SK-MEL-5 (cell line): ENCODE results near the gene KRT36. TPM values are rescaled to one million over a fixed set of nuclear protein-coding genes. Genes with fewer than 3 reads are reported as not detected.

Experiments used
- DNase-seq: peaks from one replicate; pipeline ENCODE4 v3.0.0-alpha.2; 2016; ENCODE audit warnings: low read depth, low spot score
- in situ Hi-C: cut with HindIII; loops from 2 replicates; pipeline ENCODE4 v1.10.0; 2016; ENCODE audit warnings: low sequenced_read_pairs, high pct_unique_total_duplicates, low pct_unique_long_range_greater_than_20kb
- total RNA-seq: library from RNA; depleted of rRNA; stranded (reverse); fragments of >200 nt; shearing (Covaris generic); gene quantifications from 2 replicates; pipeline ENCODE4 v1.2.3, GENCODE V29; 2014

Gene KRT36
- total RNA-seq, 1 experiment from 2014 or later, result not detected

DNA sequence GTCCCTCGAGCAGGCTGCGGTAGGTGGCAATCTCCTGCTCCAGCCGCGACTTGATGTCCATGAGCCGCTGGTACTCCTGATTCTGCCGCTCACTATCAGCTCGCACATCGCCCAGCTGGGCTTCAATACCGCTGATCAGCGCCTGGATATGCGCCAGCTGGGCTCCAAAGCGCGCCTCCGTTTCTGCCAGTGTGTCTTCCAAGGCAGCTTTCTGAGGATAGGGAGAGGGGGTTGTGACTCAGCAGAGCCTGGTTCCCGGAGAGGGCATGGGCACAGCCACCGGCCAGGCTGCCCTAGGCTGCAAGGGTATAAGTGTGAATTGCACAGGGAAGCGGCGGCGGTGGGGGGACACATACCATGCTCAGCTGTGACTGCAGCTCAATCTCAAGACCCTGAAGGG lies 34.1 kb upstream of the KRT36 start:
- in situ Hi-C loops, result no loop called here
- DNase-seq, result no peak

DNA sequence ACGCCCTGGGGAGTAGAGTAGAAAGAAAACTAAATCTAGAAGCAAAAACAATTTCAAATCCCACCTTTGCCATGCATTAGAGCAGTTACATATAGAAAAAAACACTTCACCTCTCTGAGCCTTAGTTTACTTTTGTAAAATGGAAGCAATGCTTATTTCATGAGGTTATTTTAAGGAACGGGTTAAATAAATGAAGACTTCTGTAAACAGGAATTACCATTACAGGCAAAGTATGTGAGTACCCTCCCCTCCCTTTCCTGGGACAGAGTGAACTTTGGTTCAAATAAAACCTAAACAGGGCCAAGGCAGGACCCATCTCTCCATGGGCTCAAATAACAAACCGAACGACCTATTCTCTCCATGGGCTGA lies 33.5 kb upstream of the KRT36 start:
- in situ Hi-C loops, result no loop called here
- no peak for DNase-seq

DNA sequence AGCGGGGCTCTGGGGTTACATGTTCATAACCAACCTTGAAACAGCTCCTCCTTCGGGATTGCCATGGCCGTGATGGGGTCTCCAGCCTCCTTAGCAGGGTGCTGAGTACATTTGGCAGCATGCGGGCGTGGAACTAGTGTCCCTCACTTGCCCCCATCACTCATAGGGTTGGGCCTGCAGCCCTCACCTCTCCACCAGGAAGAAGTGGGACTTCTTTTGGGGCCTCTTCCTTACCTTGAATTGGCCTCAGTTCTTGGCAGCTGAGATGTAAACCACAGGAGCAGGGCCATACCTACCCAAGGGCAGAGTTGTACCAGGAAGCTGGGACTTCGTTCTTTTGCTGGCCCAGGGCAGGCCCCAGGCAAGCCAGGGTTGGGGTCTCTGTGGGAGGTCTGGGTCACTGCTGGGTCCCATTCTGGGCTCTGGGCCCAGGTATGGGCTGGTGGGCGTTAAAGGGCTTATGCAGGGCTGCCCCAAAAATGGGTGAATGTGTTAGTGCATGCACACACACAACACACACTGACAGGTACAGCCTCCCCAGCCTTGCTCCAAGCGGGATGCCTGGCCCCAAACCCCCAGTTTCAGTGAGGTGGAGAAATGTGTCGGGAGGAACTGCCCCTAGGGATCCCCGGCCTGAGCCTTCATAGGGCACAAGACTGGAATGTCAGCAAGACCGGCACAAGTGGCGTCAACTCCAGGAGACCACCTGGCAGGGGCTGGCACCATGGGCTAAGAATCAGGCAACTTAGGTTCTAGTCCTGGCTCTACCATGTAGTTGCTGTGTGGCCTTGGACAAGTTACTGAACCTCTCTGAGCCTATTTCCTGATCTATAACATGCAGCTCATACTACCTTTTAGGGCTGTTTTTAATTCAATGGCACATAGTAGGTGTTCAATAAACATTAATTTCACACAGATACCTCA lies 32.9 kb upstream of the KRT36 start:
- in situ Hi-C loops, result no loop called here
- DNase-seq, result no peak

DNA sequence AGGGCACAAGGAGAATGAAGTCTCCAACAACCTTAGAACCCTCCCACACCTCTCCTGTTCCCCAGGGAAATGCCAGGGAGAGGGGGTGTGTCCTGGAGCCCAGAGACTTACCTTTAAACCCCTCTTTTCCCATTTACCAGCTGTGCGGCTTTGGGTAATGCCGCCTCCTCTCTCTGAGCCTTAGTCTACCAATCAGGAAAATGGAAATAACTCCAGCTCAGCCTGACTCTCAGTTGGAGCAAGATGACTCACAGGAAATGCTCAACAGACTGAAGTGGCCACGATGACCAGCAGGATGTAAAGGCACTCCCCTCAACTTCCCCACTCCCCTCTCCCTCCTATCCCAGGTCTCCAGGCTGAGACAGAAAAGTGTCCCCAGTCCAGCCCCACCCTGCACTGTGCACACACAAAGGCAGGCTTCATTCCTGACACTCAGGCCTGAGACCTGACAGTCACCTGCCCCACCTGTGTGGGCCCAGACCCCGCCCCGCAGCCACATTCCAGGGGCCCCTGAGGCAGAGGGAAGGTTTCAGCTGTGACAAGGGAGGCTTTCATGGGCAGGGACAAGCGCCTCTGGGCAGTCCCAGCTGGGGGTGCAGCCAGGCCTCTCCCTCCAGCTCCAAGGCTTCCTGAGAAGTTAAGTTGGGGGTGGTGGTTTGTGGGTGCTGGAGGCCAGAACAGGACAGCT lies 32.0 kb upstream of the KRT36 start:
- in situ Hi-C loops, result no loop called here
- peak; percentile 37 for DNase-seq

DNA sequence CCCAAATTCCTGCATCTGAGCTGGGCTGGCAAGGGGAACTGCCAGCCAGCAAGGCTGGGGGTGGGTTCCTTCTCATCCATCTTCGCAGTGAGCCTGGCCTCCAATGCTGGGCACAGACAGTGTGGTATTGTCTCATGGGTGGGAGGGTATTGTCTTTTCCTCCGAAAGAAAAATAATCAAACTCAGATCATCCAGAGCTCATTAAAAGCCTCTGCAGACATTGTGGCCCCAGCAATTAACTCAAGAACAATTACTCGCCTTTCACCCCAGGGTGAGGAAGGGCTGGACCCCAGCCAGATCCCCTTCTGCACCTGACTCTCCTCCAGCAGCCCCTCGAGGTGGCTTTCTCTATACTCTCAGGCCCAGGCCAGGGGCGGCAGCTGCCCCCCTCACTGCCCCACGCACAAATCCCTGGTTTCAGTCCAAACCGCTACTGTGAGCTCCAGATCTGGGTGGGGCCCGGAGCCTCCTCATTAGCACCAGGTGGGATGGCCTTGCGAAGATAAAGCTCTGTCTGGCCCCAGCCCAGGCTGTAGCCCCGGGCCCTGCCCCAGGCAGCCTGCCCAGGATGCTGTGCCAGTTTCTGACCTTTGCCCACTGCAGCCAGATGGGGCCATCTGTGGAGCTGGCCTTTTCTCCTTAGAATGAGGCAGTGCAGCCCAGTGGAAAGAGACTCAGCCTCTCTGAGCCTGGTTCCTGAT lies 31.3 kb upstream of the KRT36 start:
- in situ Hi-C loops, result no loop called here
- no peak for DNase-seq

DNA sequence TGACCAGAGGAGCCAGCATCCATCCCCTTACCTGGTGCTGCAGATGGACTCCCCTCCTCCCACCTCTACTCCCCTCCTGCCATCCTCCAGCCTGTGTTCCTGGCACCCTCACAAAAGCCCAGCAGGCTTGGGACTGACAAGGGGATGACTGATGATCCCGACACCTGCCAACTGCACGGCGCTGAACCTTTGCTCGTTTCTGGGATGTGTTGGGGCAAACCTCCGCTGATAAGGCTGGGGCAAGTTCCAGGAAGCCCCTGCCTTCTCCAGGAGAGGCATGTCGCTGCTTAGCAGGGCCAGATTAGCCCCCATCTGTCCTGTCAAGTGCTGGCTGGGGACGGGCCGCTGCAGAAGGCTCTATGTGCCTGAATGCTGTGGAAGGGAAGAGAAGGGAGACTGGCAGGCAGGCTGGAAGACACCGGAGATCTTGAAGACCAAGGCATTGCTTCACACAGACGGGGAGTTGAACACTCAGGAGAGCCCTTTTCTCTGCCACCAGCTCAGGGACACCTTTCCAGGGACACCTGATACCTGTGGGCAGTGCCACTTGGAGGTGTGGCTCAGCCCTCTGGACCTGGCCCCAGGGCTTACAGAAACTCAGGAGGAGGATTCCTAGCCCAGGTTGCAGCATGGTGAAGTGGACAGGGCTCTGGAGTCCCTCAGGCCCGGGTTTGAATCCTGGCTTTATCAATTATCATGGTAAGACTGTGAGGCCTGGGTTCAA lies 30.0 kb upstream of the KRT36 start:
- in situ Hi-C loops, result no loop called here

DNA sequence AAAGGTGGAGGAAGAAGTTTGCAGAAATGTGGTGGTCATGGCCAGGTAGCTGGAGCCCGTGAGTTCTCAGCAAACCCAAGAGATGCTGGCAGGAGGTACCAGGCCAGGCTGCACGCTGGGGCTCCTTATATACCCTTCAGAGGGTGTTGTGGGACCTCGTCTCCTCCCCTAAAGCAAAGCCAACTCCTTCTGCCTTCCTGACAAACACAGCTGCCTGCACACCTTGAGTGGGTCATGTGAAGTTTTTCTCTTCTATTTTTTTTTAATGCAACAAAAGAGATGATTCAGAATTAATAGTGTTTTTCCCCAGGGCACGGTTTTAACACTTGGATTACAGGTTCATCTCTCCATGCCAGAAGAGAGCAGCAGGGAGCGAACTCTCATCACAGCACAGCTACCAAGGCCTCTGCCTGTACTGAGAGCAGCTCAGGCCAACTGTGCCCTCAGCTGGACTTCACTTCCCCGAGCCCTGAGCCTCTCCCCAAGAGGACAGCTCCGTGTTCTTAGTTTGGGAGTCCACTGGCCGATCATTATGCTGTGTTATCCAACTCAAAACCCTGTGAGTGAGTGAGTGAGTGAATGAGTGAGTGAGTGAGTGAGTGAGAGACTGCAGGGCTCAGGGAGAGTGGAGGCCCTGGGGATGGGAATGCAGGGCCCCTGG lies 29.2 kb upstream of the KRT36 start, which contains the start of gene KRT15:
Gene KRT15 (minus strand): TSS at position 102 of the 661 bp plus-strand sequence. CDS start 63 bp downstream, at position 39.
- in situ Hi-C loops, result no loop called here
- no peak for DNase-seq

More for the DNA sequence above, 30.0 kb upstream of the KRT36 start:
- no peak for DNase-seq

DNA sequence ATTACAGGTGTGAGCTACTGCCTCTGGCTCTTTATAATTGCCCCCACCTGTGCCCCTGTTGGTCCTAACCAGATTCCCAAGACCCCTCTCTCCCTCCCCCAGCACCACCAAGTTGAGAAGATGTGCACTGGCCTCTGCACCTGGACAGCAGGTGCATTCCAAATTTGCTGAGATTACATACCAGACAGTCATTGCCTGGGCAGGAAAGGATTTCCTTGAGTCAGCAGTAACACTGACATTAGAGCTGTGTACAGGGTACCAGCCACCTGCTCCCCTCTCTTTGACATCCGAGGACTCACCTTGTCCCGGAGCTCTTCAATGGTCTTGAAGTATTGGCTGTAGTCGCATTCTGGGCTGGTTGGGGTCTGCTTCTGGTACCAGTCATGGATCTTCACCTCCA lies 28.3 kb upstream of the KRT36 start:
- in situ Hi-C loops, result no loop called here
- no peak for DNase-seq

DNA sequence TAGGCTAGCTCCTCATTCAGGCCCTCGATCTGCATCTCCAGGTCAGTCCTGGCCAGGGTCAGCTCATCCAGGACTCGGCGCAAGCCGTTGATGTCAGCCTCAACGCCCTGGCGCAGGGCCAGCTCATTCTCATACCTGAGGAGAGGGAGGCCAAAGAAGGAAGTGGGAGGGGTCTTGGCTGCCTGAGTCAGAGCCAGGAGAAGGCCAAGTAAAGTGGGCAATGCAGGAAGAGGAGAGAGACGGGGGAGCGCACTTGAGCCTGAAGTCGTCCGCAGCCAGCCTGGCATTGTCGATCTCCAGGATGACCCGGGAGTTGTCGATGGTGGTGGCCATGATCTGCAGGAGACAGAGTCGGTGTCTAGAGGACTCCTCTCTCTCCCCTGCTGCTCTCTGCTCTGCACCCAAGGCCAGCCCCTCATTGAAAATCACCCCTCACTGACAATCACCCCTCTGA lies 27.1 kb upstream of the KRT36 start:
- in situ Hi-C loops, result no loop called here
- DNase-seq, result no peak

DNA sequence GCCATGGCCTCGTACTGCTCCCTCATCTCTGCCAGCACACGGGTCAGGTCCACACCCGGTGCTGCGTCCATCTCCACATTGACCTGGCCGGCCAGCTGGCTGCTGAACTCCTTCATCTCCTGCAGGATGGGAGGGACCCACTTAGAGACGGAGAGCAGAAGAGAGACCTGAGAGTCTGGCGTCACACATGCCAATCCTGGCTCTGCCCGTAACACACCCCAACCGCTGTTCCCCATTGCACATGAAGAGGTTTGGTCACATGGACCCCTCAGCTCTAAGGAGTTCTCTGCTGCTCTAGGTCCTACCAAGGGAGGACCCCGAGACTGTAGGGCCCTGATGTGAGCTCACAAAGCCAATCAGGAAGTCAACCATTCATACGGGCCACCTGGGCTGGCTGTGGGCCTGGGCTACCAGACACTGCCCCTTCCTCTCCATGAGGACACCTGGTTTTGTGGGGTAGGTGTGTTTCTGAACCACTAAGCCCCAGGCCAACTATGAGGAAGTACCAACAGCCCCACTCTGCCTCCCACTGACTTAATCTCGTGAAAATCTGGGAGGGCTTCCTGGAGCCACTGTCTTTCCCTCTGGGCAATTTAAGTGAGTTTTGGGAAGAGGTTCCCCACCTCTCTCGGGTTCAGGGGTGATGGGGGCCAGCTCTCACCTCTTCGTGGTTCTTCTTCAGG lies 26.6 kb upstream of the KRT36 start:
- in situ Hi-C loops, result no loop called here
- no peak for DNase-seq

DNA sequence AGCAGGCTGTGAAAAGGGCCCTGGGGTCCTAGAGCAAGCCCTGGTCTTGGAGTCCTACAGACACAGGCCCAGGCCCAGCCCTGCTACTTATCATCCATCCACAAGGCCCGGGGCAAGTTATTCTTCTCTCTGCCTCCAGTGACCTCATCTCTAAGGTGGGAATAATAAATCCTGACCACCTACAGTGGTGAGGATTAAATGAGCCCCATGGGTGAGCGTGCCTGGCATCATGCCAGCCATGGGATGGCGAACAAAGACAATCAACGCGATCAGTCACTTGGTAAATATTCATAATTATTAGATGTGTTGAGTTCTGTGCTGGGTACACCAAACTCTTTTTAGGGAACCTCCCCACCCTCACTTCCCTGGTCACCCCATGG lies 23.4 kb upstream of the KRT36 start:
- in situ Hi-C loops, result no loop called here
- DNase-seq, result no peak

DNA sequence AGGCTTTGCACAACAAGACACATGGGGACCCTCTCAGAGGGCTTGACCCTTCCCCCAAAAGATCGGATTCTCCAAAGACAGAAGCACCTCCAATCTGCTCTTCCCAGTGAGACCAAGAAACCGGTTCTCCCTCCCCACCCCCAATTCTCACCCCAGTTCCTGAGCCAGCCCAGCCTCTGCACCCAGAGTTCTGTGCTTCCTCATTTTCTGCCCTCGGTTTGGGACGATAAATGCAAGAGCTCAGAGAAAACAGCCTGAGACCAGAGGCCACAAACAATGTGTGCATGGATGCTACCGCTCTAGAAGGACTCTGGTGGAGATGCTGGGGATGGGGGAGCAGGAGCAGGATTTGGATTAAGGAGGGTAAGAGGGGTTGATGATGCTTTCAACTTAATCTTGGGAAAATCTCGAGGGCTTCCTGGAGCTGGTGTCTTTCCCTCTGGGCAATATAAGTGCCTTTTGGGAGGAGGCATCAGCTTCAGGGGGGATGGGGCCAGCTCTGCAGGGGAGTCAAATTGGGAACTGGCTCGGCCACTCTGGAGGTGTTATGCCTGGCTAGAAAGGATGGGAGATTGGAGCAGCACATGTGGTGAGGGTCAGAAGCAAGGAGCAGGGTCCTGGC lies 22.9 kb upstream of the KRT36 start:
- in situ Hi-C loops, result no loop called here
- no peak for DNase-seq

DNA sequence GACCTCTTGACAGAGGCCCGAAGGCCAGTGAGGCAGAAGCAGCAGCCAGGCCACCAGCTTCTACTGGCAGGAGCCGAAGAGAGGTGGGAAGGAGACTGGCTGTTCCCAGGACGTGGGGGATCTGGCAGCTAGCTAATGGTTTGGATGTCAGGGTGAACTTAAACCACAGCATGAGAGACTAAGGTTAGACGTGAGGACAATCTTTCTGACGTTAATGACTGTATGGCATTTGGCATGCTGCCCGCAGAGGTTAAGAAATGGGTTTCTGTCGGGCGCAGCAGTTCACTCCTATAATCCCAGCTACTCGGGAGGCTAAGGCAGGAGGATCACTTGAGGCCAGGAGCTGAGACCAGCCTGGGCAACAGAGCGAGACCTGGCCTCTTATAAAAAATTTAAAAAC lies 22.0 kb upstream of the KRT36 start:
- in situ Hi-C loops, result no loop called here
- no peak for DNase-seq

DNA sequence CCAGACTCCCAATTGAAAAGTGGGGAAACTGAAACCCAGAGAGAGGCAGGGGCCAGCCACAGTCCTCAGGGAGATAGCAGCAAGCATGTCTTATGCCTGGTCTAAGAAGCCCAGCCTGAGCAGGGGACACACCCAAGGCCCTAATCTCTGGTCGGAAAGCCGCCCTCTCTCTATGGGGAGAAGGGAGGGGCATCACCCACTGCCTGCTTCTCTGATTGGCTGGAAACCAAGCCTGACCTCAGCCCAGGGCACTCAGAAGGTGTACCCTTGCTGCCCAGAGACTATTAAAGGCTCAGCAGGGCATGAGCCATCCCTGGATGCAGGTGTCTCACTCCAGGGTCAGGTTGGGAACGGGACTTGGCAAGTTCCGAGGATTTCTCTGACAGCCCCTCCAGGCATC lies 21.4 kb upstream of the KRT36 start:
- DNase-seq, result no peak
- in situ Hi-C loops, result no loop called here

DNA sequence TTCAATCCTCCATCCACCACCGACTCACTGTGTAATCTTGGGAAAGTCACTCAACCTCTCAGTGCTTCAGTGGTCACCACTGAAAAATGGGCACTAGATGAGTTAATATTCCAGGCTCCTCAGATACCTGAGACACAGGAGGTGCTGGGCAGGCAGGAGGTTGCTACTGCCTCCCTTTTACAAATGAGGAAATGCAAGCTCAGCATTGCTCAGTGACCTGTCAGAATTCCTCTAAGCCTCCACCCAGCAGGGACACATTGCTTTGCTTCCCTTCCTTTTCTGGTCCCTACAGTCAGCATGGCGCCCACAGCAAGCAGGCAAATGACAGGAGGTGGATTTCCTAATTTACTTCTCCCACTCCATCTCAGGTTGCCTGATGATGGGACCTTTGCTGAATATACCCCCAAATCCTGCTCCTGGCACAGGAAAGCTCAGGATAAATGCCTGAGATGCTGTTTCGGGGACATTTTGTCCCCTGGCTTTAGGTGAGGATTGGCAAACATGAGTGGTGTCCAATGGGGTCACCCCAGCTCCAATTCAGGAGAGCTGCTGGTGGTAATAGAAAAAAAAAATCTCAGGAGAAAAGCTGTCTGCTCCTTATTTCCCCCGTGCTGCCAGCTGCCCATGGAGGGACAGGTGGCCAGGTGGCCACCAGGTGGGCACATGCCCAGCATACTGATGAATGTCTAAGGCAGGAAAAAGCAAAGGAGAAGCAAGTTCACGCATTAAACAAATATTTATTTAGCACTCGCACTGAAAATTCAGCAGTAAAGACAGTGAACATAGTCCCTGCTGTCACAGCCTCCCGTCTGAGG lies 20.7 kb upstream of the KRT36 start:
- in situ Hi-C loops, result no loop called here
- no peak for DNase-seq
